SH-SY5Y (cell line): ENCODE results near the gene MPHOSPH9.

ENCODE experiments used
- GATA2 ChIP-seq: IDR thresholded peaks from 2 replicates; pipeline ENCODE4 v1.6.1; 2011; ENCODE audit warnings: mild to moderate bottlenecking, low read depth, low read length
- GATA3 ChIP-seq: IDR thresholded peaks from 2 replicates; pipeline ENCODE4 v1.6.1; 2011; ENCODE audit warnings: low read depth, mild to moderate bottlenecking, low read length, moderate library complexity

- TF ChIP-seq GATA2, result no peak
- TF ChIP-seq GATA3, result no peak
Observed at GRCh38 chr12:123109319-123109772, 123.6 kb downstream of the MPHOSPH9 start.
